HG03045 (cell line): Measurements from ENCODE around the gene MEF2A.

Experiments used
- ATAC-seq: cut with Tn5 transposase; IDR thresholded peaks from one replicate; pipeline ENCODE4 v1.9.1; 2021; ENCODE audit warnings: mild to moderate bottlenecking, moderate library complexity; ENCODE audit not compliant: unreplicated experiment

The MEF2A gene

DNA sequence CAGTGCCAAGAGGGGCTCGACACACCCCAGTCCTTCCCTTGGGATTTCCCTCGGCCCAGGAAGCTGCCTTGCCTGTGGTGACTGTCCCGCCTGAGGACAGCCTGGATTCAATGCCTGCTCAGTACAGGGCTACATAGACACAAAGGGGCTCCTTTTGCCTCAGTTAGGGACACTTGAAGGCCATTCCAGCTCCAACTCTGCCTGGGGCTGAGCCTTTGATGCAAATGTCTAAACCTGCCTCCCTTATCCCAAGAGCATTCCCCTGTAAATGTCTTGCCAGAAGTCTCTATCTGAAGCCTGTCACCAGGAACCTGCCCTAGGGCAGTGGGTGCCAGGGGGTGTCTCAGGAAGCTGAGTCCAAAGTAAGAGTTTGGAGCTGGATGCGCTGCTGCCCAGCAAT is 186.8 kb downstream of the MEF2A start:
- no peak for ATAC-seq

- no peak for ATAC-seq
Observed at GRCh38 chr15:99753066-99753465, 187.3 kb downstream of the MEF2A start.

DNA sequence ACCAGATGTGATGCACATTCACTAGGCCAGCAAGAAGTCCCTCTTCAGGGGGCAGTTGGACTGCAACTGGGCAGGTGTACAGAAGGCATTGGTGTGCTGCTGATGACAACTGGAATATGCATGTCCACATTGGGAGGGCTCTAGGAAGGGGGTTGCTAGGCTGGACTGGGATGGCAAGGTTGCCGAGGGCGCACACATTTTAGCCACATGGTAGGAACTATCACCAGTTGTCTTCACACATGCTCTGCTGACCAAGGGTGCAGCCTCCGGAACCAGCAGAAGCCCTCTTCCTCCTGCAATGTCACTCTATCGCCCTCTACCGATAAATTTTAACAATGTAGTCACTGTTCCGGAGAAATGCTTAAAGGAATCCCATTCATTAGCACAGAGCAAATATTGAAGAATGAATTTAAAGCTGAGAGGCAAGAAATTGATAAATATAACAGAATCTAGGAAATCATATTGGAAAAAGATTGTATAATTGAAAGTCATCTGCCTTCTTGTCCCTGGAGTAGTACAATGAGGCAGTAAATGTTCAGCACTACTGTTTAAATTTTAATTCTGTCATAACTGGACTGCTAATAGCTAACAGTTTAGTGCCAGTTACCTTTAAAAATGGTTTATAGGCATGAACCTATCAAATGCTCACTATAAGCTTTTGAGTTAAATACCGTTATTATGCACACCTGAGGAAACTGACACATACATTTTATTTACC is 190.1 kb downstream of the MEF2A start:
- ATAC-seq, result peak; percentile 90

DNA sequence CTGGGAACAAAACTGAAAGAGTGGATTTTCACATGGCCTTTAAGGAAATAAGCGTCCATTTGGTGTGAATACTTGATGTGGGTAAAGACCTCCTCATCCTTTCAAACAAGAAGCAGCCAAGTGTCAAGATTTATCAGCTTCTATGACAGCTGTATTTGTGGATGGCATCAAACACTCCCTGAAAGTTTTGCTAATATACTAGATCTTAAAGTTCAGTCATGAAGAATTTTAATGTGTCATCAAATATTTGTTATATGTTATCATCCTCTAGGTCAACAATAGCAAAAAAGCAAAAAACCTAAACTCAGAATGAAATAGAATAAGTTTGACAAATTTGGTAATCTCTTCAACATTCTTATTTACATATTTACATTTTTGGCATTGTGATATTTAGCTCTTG is 196.5 kb downstream of the MEF2A start:
- no peak for ATAC-seq

GRCh38 chr15:99763827-99764226 is 198.0 kb downstream of the MEF2A start:
- no peak for ATAC-seq

DNA sequence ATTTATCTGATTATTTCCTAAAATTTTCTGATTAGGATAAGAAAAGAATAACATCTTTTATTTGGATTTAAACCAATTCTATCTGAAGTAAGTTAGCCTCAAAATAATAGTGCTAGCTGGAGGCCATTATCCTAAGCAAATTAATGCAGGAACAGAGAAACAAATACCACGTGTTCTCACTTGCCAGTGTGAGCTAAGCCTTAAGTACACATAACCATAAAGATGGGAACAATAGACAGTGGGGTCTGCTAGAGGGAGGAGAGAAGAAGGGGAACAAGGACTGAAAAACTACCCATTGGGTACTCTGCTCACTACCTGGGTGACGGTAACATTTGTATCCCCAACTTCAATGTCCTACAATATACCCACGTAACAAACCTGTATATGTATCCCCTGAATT is 198.7 kb downstream of the MEF2A start:
- ATAC-seq, result no peak
